ENCODE measurements around the gene UNC80.

UNC80 gene

GRCh38 chr2:209988010-209988409, 216.4 kb downstream of the UNC80 start:
- Histone ChIP-seq H3K9me3 (no peaks in the 10 kb centered on the region), H3K4me3 (ENCODE audit: low read depth, low read length) (no peak overlapping the region), H3K4me1 (no peaks in the 10 kb centered on the region), H3K27me3 (no peaks in the 10 kb centered on the region), H3K36me3 (no peaks in the 10 kb centered on the region)
- TF ChIP-seq CTCF (IDR thresholded peaks at IDR 0.05; ENCODE audit: low read depth, low read length): no peak
- no peak for DNase-seq

GRCh38 chr2:209990838-209991237, 219.2 kb downstream of the UNC80 start:
- no peaks in the 10 kb centered on the region for H3K9me3 ChIP-seq

GRCh38 chr2:209993968-209994367, 222.3 kb downstream of the UNC80 start:
- H3K9me3 ChIP-seq: no peaks in the 10 kb centered on the region
- no peak for DNase-seq
- H3K4me1 ChIP-seq: no peaks in the 10 kb centered on the region
- H3K4me3 ChIP-seq (ENCODE audit: low read depth, low read length): no peak overlapping the region
- H3K27me3 ChIP-seq: no peaks in the 10 kb centered on the region
- H3K36me3 ChIP-seq: no peaks in the 10 kb centered on the region
- no peak for TF ChIP-seq CTCF (IDR thresholded peaks at IDR 0.05; ENCODE audit: low read depth, low read length)

More at GRCh38 chr2:209990838-209991237, 219.2 kb downstream of the UNC80 start:
- no peak for TF ChIP-seq CTCF (IDR thresholded peaks at IDR 0.05; ENCODE audit: low read depth, low read length)
- no peaks in the 10 kb centered on the region for H3K27me3 ChIP-seq
- H3K4me3 ChIP-seq (ENCODE audit: low read depth, low read length): no peak overlapping the region
- H3K4me1 ChIP-seq: no peaks in the 10 kb centered on the region
- DNase-seq: no peak
- H3K36me3 ChIP-seq: no peaks in the 10 kb centered on the region

- TF ChIP-seq CTCF (IDR thresholded peaks at IDR 0.05; ENCODE audit: low read depth, low read length): no peak
- no peak for DNase-seq
- H3K4me3 ChIP-seq (ENCODE audit: low read depth, low read length): no peak overlapping the region
- H3K27me3 ChIP-seq: no peaks in the 10 kb centered on the region
- H3K4me1 ChIP-seq: 0 out of 2 replicates have a peak, but pooled peaks cover 4% of the 10 kb centered on the region
- no peaks in the 10 kb centered on the region for H3K36me3 ChIP-seq
- no peaks in the 10 kb centered on the region for H3K9me3 ChIP-seq
Observed at GRCh38 chr2:209998596-209998995, 227.0 kb downstream of the UNC80 start.

- Histone ChIP-seq H3K4me1 (peaks cover 4% of the 10 kb centered on the region; the same call in 1 of the 2 replicates), H3K4me3 (ENCODE audit: low read depth, low read length) (no peak overlapping the region), H3K9me3 (no peaks in the 10 kb centered on the region), H3K27me3 (no peaks in the 10 kb centered on the region), H3K36me3 (peaks cover 3% of the 10 kb centered on the region)
- DNase-seq: no peak
- no peak for TF ChIP-seq CTCF (IDR thresholded peaks at IDR 0.05; ENCODE audit: low read depth, low read length)
Observed at GRCh38 chr2:210000464-210001324, 229.1 kb downstream of the UNC80 start.

All from BE2C (cell line).